ENCODE data around the gene ARL3.
A peak's percentile ranks its signal among the peaks of the same experiment; 100 is the strongest.

ARL3 gene

GRCh38 chr10:102652170-102652916 lies 61.9 kb downstream of the ARL3 start:
- DNase-seq (ENCODE audit: low read depth in 2 of 2), result no peak

GRCh38 chr10:102651455-102652169 lies 62.6 kb downstream of the ARL3 start:
- no peak for DNase-seq (ENCODE audit: low read depth in 2 of 2)

GRCh38 chr10:102650655-102651454 lies 63.3 kb downstream of the ARL3 start:
- DNase-seq (ENCODE audit: low read depth in 2 of 2), result no peak

GRCh38 chr10:102649797-102650654 lies 64.2 kb downstream of the ARL3 start:
- DNase-seq (ENCODE audit: low read depth in 2 of 2), result no peak

- DNase-seq (ENCODE audit: low read depth in 2 of 2), result no peak
These were observed 65.1 kb downstream of the ARL3 start for GRCh38 chr10:102648889-102649796.

GRCh38 chr10:102648269-102648888 lies 65.8 kb downstream of the ARL3 start:
- DNase-seq (ENCODE audit: low read depth in 2 of 2), result no peak

GRCh38 chr10:102647443-102648268 lies 66.5 kb downstream of the ARL3 start:
- no peak for DNase-seq (ENCODE audit: low read depth in 2 of 2)

- peak in 1 of 2 experiments; percentile 36 for DNase-seq (ENCODE audit: low read depth in 2 of 2)
These were observed 67.4 kb downstream of the ARL3 start for GRCh38 chr10:102646610-102647442.

GRCh38 chr10:102645741-102646609 lies 68.2 kb downstream of the ARL3 start:
- peak; percentile 52 to 66 for DNase-seq (ENCODE audit: low read depth in 2 of 2)

- DNase-seq (ENCODE audit: low read depth in 2 of 2), result no peak
These were observed 68.8 kb downstream of the ARL3 start for GRCh38 chr10:102645388-102645740.

GRCh38 chr10:102644646-102645387 lies 69.4 kb downstream of the ARL3 start:
- peak; percentile 53 to 56 for DNase-seq (ENCODE audit: low read depth in 2 of 2)

GRCh38 chr10:102644066-102644645 lies 70.0 kb downstream of the ARL3 start, which contains the start of gene TRIM8:
Gene TRIM8 (plus strand): TSS chr10:102644479. CDS start chr10:102644618, 139 bp downstream.
- DNase-seq (ENCODE audit: low read depth in 2 of 2), result peak; percentile 33 to 38

- peak in 1 of 2 experiments; percentile 47 for DNase-seq (ENCODE audit: low read depth in 2 of 2)
These were observed 70.7 kb downstream of the ARL3 start for GRCh38 chr10:102643336-102644065.

- DNase-seq (ENCODE audit: low read depth in 2 of 2), result no peak
These were observed 71.4 kb downstream of the ARL3 start for GRCh38 chr10:102642736-102643335.
